GM20000 (cell line): ENCODE results near the gene SH3RF3.

Experiments
- DNase-seq: peaks from one replicate; pipeline ENCODE4 v3.0.0; 2012; ENCODE audit warnings: low spot score
- TF ChIP-seq, protein P1 (sequence below): IDR thresholded peaks from 2 replicates; pipeline ENCODE4 v1.5.1; 2012; ENCODE audit warnings: mild to moderate bottlenecking, control low read depth; ENCODE audit errors: extremely low read depth, missing control alignments

Gene SH3RF3

DNA sequence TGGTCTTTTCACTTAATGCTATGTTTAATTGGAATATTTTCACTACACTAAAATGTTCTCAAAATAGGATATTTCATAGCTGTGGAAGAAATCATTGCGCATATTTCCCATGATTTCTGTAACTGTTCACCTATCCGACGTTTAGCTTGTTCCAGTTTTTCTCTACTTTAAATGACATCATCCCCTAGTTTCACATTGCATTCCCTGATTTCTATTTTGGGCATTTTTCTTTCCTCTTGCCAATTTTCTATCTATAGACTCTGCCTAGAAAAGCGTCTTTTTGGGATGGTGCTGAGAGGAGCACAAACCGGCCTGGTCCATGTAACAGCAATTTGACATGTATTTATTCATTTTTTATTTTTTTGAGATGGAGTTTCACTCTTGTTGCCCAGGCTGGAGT lies 163.4 kb downstream of the SH3RF3 start:
- DNase-seq = no peak
- TF ChIP-seq, protein P1, sequence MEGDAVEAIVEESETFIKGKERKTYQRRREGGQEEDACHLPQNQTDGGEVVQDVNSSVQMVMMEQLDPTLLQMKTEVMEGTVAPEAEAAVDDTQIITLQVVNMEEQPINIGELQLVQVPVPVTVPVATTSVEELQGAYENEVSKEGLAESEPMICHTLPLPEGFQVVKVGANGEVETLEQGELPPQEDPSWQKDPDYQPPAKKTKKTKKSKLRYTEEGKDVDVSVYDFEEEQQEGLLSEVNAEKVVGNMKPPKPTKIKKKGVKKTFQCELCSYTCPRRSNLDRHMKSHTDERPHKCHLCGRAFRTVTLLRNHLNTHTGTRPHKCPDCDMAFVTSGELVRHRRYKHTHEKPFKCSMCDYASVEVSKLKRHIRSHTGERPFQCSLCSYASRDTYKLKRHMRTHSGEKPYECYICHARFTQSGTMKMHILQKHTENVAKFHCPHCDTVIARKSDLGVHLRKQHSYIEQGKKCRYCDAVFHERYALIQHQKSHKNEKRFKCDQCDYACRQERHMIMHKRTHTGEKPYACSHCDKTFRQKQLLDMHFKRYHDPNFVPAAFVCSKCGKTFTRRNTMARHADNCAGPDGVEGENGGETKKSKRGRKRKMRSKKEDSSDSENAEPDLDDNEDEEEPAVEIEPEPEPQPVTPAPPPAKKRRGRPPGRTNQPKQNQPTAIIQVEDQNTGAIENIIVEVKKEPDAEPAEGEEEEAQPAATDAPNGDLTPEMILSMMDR = no peak

DNA sequence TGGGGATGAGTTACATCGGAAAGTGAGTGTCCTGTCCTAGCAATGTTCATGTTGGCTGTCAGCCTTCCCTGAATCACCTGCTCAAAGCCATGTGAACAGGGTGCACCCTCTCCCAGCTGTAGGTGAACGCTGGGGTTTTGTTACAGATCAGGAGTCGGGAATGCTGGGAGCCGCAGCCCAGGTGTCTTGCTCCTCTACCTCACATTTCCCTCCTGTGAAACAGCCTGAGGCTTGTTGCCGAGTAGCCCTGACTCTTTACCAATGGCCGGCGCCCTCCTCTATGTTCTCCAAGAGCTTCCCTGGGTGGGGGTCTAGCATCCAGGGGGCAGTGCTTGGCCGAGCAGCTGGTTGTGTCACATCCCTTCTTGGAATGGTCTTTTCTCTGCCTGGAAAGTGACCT lies 164.7 kb downstream of the SH3RF3 start:
- DNase-seq = no peak
- TF ChIP-seq, protein P1 = no peak

DNA sequence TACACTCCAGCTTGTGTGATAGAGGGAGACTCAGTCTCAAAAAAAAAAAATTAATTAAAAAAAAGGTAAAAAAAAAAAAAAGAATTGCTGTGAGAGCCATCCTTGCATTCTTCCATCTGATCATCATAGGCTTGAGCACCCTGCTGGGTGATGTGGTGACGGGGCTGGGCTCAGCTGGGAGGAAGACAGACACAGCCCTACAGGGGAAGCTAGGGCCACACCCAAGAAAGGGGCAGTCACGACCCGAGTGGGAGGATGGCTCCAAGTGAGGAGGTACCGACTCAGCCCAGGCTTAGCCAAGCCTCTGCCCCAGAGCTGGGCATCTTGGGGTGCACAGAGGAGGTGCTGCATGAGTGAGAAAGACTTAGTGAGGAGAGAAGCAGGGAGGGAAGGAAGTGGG lies 165.5 kb downstream of the SH3RF3 start:
- no peak for DNase-seq
- TF ChIP-seq, protein P1 = no peak

DNA sequence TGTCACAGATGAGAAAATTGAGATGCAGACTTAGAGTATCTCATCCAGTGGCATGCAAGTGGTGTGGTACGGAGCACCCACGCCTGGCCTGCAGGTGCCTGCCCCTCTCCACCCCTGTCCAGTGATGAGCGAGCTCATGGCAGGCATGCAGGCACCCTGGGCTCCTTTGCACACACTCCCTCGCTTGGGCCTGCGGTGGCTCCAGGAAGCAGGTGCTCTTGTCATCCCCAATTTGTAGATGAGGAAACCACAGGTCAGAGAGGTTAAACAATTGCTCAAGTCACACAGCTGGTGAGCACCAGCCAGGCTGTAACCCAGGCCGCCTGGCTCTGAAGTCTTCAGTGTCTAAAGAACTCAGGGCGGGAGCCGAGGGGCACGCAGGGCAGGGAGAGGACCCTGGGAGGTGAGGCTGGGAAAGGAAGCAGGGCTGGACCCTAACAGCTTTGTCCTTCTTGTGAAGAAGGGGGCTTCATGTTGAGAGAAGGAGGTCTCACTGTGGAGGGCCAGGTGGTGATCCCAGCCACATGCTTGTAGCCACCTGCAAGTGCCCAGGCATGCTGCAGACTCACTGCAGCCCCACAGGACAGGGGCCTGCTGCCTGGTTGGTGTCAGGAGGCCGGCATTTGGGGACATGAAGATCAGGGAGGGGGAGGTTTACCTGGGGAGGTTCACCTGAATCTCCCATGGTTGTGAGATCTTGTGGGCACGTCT lies 166.2 kb downstream of the SH3RF3 start:
- TF ChIP-seq, protein P1 = no peak
- DNase-seq = no peak

DNA sequence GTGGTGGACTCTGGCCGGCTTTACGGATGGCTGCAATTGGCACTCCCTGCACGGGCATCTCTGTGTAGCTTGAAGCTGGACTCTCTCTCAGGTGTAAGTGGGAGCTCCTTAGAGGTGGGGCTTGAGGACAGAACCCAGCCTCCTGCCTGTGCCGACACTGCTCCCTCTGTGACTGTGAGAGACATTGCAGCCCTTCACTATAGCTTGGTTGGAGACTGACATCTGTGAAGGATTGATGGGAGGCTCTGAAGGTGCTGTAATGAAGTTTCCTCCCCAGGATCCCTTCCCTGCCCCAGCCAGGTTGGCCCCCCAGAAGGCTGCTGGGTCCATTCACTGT lies 166.7 kb downstream of the SH3RF3 start:
- DNase-seq = no peak
- TF ChIP-seq, protein P1 = no peak

DNA sequence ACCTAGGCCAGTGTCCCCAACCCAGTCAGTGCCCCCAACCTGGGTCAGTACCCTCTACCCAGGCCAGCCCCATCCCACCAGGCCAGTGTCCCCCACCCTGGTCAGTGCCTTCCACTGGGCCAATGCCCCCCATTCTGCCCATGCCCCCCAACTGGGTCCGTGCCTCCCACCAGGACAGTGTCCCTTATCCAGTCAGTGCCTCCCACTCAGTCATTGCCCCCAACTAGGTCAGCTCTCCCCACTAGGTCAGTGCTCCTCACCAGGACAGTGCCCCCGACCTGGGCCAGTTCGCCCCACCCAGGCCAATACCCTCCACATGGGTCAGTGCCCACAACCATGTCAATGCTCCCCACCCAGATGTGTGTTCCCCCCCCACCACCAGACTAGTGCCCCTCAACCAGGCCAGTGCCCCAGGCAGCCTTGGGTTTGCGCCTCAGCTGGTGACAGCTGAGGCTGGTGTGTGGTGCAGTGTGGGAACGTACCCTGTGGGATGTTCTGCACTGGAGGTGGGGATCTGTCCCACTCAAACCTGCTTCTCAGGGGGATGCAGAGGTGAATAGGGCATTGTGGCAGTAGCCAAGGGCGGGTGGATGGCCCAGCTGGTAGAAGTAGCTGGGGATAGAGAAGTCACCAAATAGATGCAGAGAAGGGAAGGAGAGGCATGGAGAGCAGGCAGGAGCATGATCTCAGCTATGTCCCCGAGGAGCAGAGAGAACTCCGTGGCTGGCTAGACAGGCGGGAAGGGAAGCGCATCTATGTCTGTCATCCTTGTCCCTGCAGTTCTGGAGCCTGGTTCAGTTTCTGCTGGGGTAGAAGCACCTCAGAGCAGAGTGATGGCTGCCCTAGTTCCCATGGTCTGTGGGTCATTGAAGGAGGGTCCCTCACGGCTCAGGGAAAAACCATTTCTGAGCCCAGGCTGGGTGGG lies 168.8 kb downstream of the SH3RF3 start:
- no peak for DNase-seq
- TF ChIP-seq, protein P1 = no peak

DNA sequence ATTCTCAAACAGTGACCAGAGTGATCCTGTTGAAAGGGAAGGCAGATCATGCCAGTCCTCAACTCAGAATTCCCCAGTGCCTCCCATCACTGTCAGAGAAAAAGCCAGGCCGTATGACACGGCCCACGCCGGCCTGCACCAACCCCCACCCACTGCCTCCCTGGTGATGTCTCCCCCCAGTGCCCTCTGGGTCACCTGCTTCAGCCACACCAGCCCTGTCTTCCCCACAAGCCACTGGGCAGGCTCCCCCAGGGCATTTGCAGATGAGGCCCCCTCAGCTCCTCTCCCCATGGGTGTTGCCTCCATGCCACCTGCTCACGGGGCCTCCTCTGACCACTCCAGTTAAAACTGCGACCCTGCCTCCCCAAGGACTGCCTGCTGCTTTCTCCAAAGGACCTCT lies 169.8 kb downstream of the SH3RF3 start:
- DNase-seq = no peak
- TF ChIP-seq, protein P1 = no peak
